ENCODE results near the gene WIPF1. TPM values are rescaled to one million over a fixed set of nuclear protein-coding genes. Genes with fewer than 3 reads are reported as not detected.

The WIPF1 gene
- 52.6 TPM for polyA plus RNA-seq (2013, experiment 1 of 2)
- polyA plus RNA-seq (2013, experiment 2 of 2): 53.6 TPM

- no peak within 1 kb of the TSS for H2AFZ ChIP-seq (ENCODE audit: low read depth, low read length)
- H3K4me1 ChIP-seq (ENCODE audit: control insufficient read depth, insufficient read depth, low read depth, low read length): peaks cover 3% of the 10 kb centered on the region
- no peak within 1 kb of the TSS for H2BK15ac ChIP-seq (ENCODE audit: low read depth, poor library complexity, severe bottlenecking)
- no peaks in the 10 kb centered on the region for H3K9me3 ChIP-seq (ENCODE audit: control insufficient read depth, low read length)
- peaks cover 9% of the 10 kb centered on the region for H3K79me1 ChIP-seq (replicated peaks; ENCODE audit: low read length, poor library complexity, severe bottlenecking)
- 39% methylated on average over 5 of the region's 6 CpGs for WGBS
- H4K91ac ChIP-seq (ENCODE audit: low read length): no peak within 1 kb of the TSS
- no peak within 1 kb of the TSS for H3K14ac ChIP-seq (ENCODE audit: low read length in 2 of 2)
- H2BK12ac ChIP-seq (ENCODE audit: low read length in 2 of 2): no peak within 1 kb of the TSS
- peak within 1 kb of the TSS; percentile 67 to 82 for H3K18ac ChIP-seq (ENCODE audit: low read depth in 1 of 2, low read length in 2 of 2)
- DNase-seq: peak; percentile 92
- H3K4ac ChIP-seq (ENCODE audit: low read depth in 1 of 2, low read length in 2 of 2): no peak within 1 kb of the TSS
- no peak within 1 kb of the TSS for H2AK5ac ChIP-seq (ENCODE audit: low read length, severe bottlenecking)
- no peak within 1 kb of the TSS for H3K4me2 ChIP-seq (ENCODE audit: low read length, poor library complexity, severe bottlenecking)
- H3K4me3 ChIP-seq (ENCODE audit: insufficient read depth in 1 of 2, low read depth in 1 of 2, low read length in 2 of 2): peak within 1 kb of the TSS in 1 of 2 experiments; percentile 36
- no peaks in the 10 kb centered on the region for H3K27me3 ChIP-seq (ENCODE audit: control insufficient read depth in 1 of 2, insufficient read depth in 1 of 2, low read length in 2 of 2)
- H3K23ac ChIP-seq (ENCODE audit: low read length in 2 of 2): no peak within 1 kb of the TSS
- H3K9ac ChIP-seq (ENCODE audit: low read length): peak within 1 kb of the TSS; percentile 78
- no peak within 1 kb of the TSS for H2BK120ac ChIP-seq (ENCODE audit: low read depth, low read length)
- H3K36me3 ChIP-seq (ENCODE audit: control insufficient read depth in 1 of 2, insufficient read depth in 2 of 2, low read depth in 1 of 2, low read length in 2 of 2): no peaks in the 10 kb centered on the region
- H4K8ac ChIP-seq (ENCODE audit: low read length): peak within 1 kb of the TSS; percentile 85
- no peak within 1 kb of the TSS for H3K27ac ChIP-seq (ENCODE audit: low read length, poor library complexity, severe bottlenecking)
- no peak within 1 kb of the TSS for H2BK5ac ChIP-seq (ENCODE audit: low read depth, low read length, poor library complexity, severe bottlenecking)
Measured at GRCh38 chr2:174597345-174598047, at the start of gene WIPF1. WIPF1 (minus strand) TSS chr2:174597804; CDS start chr2:174585573, 12,231 bp downstream.

GRCh38 chr2:174645296-174645695, 47.7 kb upstream of the WIPF1 start:
- WGBS: 100% methylated on average over 1 of the region's 2 CpGs
- Histone ChIP-seq H3K4ac (ENCODE audit: low read depth in 1 of 2, low read length in 2 of 2) (no peak overlapping the region), H3K27me3 (ENCODE audit: control insufficient read depth in 1 of 2, insufficient read depth in 1 of 2, low read length in 2 of 2) (no peaks in the 10 kb centered on the region), H3K14ac (ENCODE audit: low read length in 2 of 2) (no peak overlapping the region), H2BK5ac (ENCODE audit: low read depth, low read length, poor library complexity, severe bottlenecking) (no peak overlapping the region), H3K4me1 (ENCODE audit: control insufficient read depth, insufficient read depth, low read depth, low read length) (no peaks in the 10 kb centered on the region), H3K9me3 (ENCODE audit: control insufficient read depth, low read length) (peaks cover 11% of the 10 kb centered on the region), H3K9ac (ENCODE audit: low read length) (no peak overlapping the region), H2AK5ac (ENCODE audit: low read length, severe bottlenecking) (no peak overlapping the region), H3K27ac (ENCODE audit: low read length, poor library complexity, severe bottlenecking) (no peak overlapping the region), H3K79me1 (replicated peaks; ENCODE audit: low read length, poor library complexity, severe bottlenecking) (peaks cover 26% of the 10 kb centered on the region), H2BK15ac (ENCODE audit: low read depth, poor library complexity, severe bottlenecking) (no peak overlapping the region), H4K91ac (ENCODE audit: low read length) (no peak overlapping the region), H4K8ac (ENCODE audit: low read length) (no peak overlapping the region), H2AFZ (ENCODE audit: low read depth, low read length) (no peak overlapping the region), H3K23ac (ENCODE audit: low read length in 2 of 2) (no peak overlapping the region), H3K4me2 (ENCODE audit: low read length, poor library complexity, severe bottlenecking) (no peak overlapping the region), H3K18ac (ENCODE audit: low read depth in 1 of 2, low read length in 2 of 2) (no peak overlapping the region), H3K4me3 (ENCODE audit: insufficient read depth in 1 of 2, low read depth in 1 of 2, low read length in 2 of 2) (no peak overlapping the region), H2BK12ac (ENCODE audit: low read length in 2 of 2) (no peak overlapping the region), H3K36me3 (ENCODE audit: control insufficient read depth in 1 of 2, insufficient read depth in 2 of 2, low read depth in 1 of 2, low read length in 2 of 2) (peaks cover 3 to 15% of the 10 kb centered on the region in 2 experiments), H2BK120ac (ENCODE audit: low read depth, low read length) (no peak overlapping the region)
- no peak for DNase-seq

- H3K23ac ChIP-seq (ENCODE audit: low read length in 2 of 2): no peak overlapping the region
Measured at GRCh38 chr2:174644406-174644805, 46.8 kb upstream of the WIPF1 start.

GRCh38 chr2:174643356-174643755, 45.8 kb upstream of the WIPF1 start:
- H3K4me3 ChIP-seq (ENCODE audit: insufficient read depth in 1 of 2, low read depth in 1 of 2, low read length in 2 of 2): no peak overlapping the region
- no peak overlapping the region for H2BK15ac ChIP-seq (ENCODE audit: low read depth, poor library complexity, severe bottlenecking)
- no peak overlapping the region for H2BK120ac ChIP-seq (ENCODE audit: low read depth, low read length)
- H3K14ac ChIP-seq (ENCODE audit: low read length in 2 of 2): no peak overlapping the region
- H3K27ac ChIP-seq (ENCODE audit: low read length, poor library complexity, severe bottlenecking): no peak overlapping the region
- H2AFZ ChIP-seq (ENCODE audit: low read depth, low read length): no peak overlapping the region
- H4K91ac ChIP-seq (ENCODE audit: low read length): no peak overlapping the region
- peaks cover 3 to 8% of the 10 kb centered on the region in 2 experiments for H3K36me3 ChIP-seq (ENCODE audit: control insufficient read depth in 1 of 2, insufficient read depth in 2 of 2, low read depth in 1 of 2, low read length in 2 of 2)
- no peak overlapping the region for H3K9ac ChIP-seq (ENCODE audit: low read length)
- no peak for DNase-seq
- H3K4ac ChIP-seq (ENCODE audit: low read depth in 1 of 2, low read length in 2 of 2): no peak overlapping the region
- H3K79me1 ChIP-seq (replicated peaks; ENCODE audit: low read length, poor library complexity, severe bottlenecking): peaks cover 18% of the 10 kb centered on the region
- no peaks in the 10 kb centered on the region for H3K9me3 ChIP-seq (ENCODE audit: control insufficient read depth, low read length)
- H3K4me2 ChIP-seq (ENCODE audit: low read length, poor library complexity, severe bottlenecking): no peak overlapping the region
- WGBS: 99% methylated on average over 4 of the region's 6 CpGs
- H3K18ac ChIP-seq (ENCODE audit: low read depth in 1 of 2, low read length in 2 of 2): no peak overlapping the region
- no peak overlapping the region for H4K8ac ChIP-seq (ENCODE audit: low read length)
- H3K27me3 ChIP-seq (ENCODE audit: control insufficient read depth in 1 of 2, insufficient read depth in 1 of 2, low read length in 2 of 2): no peaks in the 10 kb centered on the region
- H3K4me1 ChIP-seq (ENCODE audit: control insufficient read depth, insufficient read depth, low read depth, low read length): no peaks in the 10 kb centered on the region
- H2BK5ac ChIP-seq (ENCODE audit: low read depth, low read length, poor library complexity, severe bottlenecking): no peak overlapping the region
- H2BK12ac ChIP-seq (ENCODE audit: low read length in 2 of 2): no peak overlapping the region
- no peak overlapping the region for H3K23ac ChIP-seq (ENCODE audit: low read length in 2 of 2)
- H2AK5ac ChIP-seq (ENCODE audit: low read length, severe bottlenecking): no peak overlapping the region

More at GRCh38 chr2:174644406-174644805, 46.8 kb upstream of the WIPF1 start:
- Histone ChIP-seq H3K4me3 (ENCODE audit: insufficient read depth in 1 of 2, low read depth in 1 of 2, low read length in 2 of 2) (no peak overlapping the region), H4K91ac (ENCODE audit: low read length) (no peak overlapping the region), H2AFZ (ENCODE audit: low read depth, low read length) (no peak overlapping the region), H2BK5ac (ENCODE audit: low read depth, low read length, poor library complexity, severe bottlenecking) (no peak overlapping the region), H2AK5ac (ENCODE audit: low read length, severe bottlenecking) (no peak overlapping the region), H3K4ac (ENCODE audit: low read depth in 1 of 2, low read length in 2 of 2) (no peak overlapping the region), H3K14ac (ENCODE audit: low read length in 2 of 2) (no peak overlapping the region), H3K4me2 (ENCODE audit: low read length, poor library complexity, severe bottlenecking) (no peak overlapping the region), H2BK120ac (ENCODE audit: low read depth, low read length) (no peak overlapping the region), H3K27me3 (ENCODE audit: control insufficient read depth in 1 of 2, insufficient read depth in 1 of 2, low read length in 2 of 2) (no peaks in the 10 kb centered on the region), H3K27ac (ENCODE audit: low read length, poor library complexity, severe bottlenecking) (no peak overlapping the region), H3K79me1 (replicated peaks; ENCODE audit: low read length, poor library complexity, severe bottlenecking) (peaks cover 20% of the 10 kb centered on the region), H3K4me1 (ENCODE audit: control insufficient read depth, insufficient read depth, low read depth, low read length) (no peaks in the 10 kb centered on the region), H3K18ac (ENCODE audit: low read depth in 1 of 2, low read length in 2 of 2) (no peak overlapping the region), H3K36me3 (ENCODE audit: control insufficient read depth in 1 of 2, insufficient read depth in 2 of 2, low read depth in 1 of 2, low read length in 2 of 2) (peaks cover 3 to 15% of the 10 kb centered on the region in 2 experiments), H2BK12ac (ENCODE audit: low read length in 2 of 2) (no peak overlapping the region), H2BK15ac (ENCODE audit: low read depth, poor library complexity, severe bottlenecking) (no peak overlapping the region), H4K8ac (ENCODE audit: low read length) (no peak overlapping the region), H3K9me3 (ENCODE audit: control insufficient read depth, low read length) (peaks cover 7% of the 10 kb centered on the region), H3K9ac (ENCODE audit: low read length) (no peak overlapping the region)
- 100% methylated on average over 1 of the region's 1 CpG for WGBS
- no peak for DNase-seq
